Endometrium (tissue), 2 donors: ENCODE data around the gene KRT37.

Experiments
- FAIRE-seq: peaks from 2 replicates; lab custom pipeline; 2012; peaks lifted over from hg19 to GRCh38; lab: Jason Lieb, UNC
- donor health status: control.
- donor health status: control.

Gene KRT37

GRCh38 chr17:41424111-41424635, at the start of gene KRT37:
TSS of gene KRT37 (minus strand) at chr17:41424585. CDS start at chr17:41424523, 62 bp downstream.
- FAIRE-seq = no peak

GRCh38 chr17:41468346-41468745, 44.0 kb upstream of the KRT37 start:
- FAIRE-seq = no peak

GRCh38 chr17:41467561-41467960, 43.2 kb upstream of the KRT37 start:
- FAIRE-seq = no peak

GRCh38 chr17:41466988-41467387, 42.6 kb upstream of the KRT37 start, which contains the start of gene KRT32:
TSS of gene KRT32 (minus strand) at chr17:41467386. CDS start at chr17:41467325, 61 bp downstream.
- no peak for FAIRE-seq

- FAIRE-seq = no peak
These were observed 40.3 kb upstream of the KRT37 start for GRCh38 chr17:41464682-41465081.

- FAIRE-seq = no peak
These were observed 39.8 kb upstream of the KRT37 start for GRCh38 chr17:41464173-41464572.

GRCh38 chr17:41463746-41464145, 39.4 kb upstream of the KRT37 start:
- FAIRE-seq = no peak

GRCh38 chr17:41462705-41463104, 38.3 kb upstream of the KRT37 start:
- no peak for FAIRE-seq

- no peak for FAIRE-seq
These were observed 33.3 kb upstream of the KRT37 start for GRCh38 chr17:41457676-41458075.

GRCh38 chr17:41456204-41456603, 31.8 kb upstream of the KRT37 start:
- FAIRE-seq = no peak

GRCh38 chr17:41455236-41455635, 30.9 kb upstream of the KRT37 start:
- no peak for FAIRE-seq

GRCh38 chr17:41453066-41453465, 28.7 kb upstream of the KRT37 start:
- FAIRE-seq = no peak

- FAIRE-seq = no peak
These were observed 27.9 kb upstream of the KRT37 start for GRCh38 chr17:41452281-41452680.

GRCh38 chr17:41451154-41451728, 26.9 kb upstream of the KRT37 start:
- no peak for FAIRE-seq

GRCh38 chr17:41449008-41449407, 24.6 kb upstream of the KRT37 start:
- FAIRE-seq = no peak

- FAIRE-seq = no peak
These were observed 24.1 kb upstream of the KRT37 start for GRCh38 chr17:41448506-41448905.

- FAIRE-seq = peak; percentile 26
These were observed 22.4 kb upstream of the KRT37 start for GRCh38 chr17:41446806-41447205.

GRCh38 chr17:41444640-41445039, 20.3 kb upstream of the KRT37 start:
- FAIRE-seq = no peak

GRCh38 chr17:41444186-41444585, 19.8 kb upstream of the KRT37 start:
- FAIRE-seq = no peak

GRCh38 chr17:41442739-41443138, 18.4 kb upstream of the KRT37 start:
- FAIRE-seq = no peak

GRCh38 chr17:41440531-41441033, 16.2 kb upstream of the KRT37 start, which contains the start of gene KRT38:
TSS of gene KRT38 (minus strand) at chr17:41440983. CDS start at chr17:41440921, 62 bp downstream.
- no peak for FAIRE-seq

- FAIRE-seq = no peak
These were observed 15.0 kb upstream of the KRT37 start for GRCh38 chr17:41439375-41439774.

- no peak for FAIRE-seq
These were observed 13.4 kb upstream of the KRT37 start for GRCh38 chr17:41437769-41438168.

GRCh38 chr17:41437254-41437653, 12.9 kb upstream of the KRT37 start:
- no peak for FAIRE-seq
